Fibroblast of skin of right biceps (primary cell): ENCODE results near the gene IQGAP2.

Source experiments
- DNase-seq: peaks from one replicate; pipeline ENCODE4 v3.0.0-alpha.2; 2013

Gene IQGAP2

DNA sequence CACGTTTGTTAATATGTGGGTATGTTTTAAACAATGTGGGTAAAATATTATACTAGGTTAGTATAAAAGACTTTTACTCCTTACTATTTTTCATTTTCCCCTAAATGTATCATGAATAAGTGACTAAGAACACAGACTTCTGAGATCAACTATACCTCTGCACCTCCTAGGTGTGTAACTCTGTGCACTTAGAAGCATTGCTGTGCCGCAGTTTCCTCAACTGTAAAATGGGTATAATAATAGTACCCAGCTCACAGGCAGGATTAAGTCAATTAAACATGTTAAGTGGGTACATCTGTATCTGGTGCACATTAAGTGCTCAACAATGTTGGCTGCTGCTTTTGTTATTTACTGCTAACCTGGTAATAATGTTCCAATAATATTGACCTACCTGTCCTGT is 291.2 kb downstream of the IQGAP2 start:
- no peak for DNase-seq

DNA sequence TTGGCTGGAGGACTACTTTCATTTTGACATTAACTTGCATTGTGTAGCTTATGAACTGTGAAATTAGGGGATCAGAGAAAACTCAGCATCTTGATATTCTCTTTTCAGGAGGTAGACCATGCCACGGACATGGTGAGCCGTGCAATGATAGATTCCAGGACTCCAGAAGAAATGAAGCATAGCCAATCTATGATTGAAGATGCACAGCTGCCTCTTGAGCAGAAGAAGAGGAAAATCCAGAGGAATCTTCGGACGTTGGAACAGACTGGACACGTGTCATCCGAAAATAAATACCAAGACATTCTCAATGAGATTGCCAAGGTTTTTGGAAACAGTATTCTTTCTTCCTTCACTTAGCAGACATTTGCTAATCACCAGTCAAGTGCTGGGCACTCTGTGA is 292.3 kb downstream of the IQGAP2 start:
- no peak for DNase-seq

DNA sequence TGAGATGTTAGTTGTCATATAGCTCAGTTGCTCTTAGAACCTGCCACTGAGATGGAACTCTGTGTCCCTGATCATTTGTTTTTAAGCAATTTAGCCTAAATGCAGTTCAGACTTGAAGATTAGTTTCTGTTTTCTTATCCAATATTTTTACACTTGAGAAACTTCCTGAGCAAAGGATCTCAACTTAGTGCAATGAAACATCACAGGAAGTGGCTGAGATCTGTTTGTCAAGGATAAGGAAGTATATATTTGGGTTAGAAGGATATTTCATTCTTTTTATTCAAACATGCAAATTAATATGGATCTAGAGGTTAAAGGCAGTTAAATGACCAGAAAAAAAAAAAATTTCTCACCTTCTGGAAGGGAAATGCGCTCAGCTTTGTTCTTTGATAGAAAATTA is 293.2 kb downstream of the IQGAP2 start:
- no peak for DNase-seq

DNA sequence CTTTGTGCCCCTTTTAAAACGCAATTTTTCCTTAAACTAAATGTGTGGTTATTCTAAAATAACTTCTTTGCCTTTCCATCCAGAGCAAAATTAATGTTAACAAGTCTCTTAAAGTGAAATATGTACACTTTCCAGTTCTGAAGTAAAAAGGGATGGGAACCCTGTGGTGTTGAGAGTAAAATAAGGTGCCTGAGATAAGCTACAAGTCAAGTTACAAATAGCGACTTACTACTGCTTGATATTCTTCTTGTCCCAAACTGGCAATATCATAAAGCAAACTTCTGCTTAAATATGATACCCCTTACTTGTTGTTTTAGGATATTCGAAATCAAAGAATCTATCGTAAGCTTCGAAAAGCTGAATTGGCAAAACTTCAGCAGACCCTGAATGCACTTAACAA is 294.6 kb downstream of the IQGAP2 start:
- DNase-seq: no peak

DNA sequence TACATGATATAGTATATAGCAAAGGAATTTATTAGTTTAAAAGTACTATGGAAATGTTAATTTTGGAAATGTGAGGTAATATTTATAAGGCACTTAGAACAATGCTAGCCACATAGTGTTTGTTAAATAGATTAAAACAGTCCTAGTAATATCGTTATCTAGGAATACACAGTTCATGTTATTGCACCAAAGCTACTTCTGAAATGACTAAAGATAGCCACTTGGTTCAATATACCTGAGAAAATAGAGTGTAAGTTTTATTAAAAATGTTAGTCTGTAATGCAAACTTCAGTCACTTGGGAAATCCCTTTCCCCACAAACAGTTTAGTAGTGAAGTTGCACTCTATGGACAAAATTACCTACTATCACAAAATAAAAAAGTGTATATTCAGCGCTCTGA is 297.5 kb downstream of the IQGAP2 start:
- no peak for DNase-seq

DNA sequence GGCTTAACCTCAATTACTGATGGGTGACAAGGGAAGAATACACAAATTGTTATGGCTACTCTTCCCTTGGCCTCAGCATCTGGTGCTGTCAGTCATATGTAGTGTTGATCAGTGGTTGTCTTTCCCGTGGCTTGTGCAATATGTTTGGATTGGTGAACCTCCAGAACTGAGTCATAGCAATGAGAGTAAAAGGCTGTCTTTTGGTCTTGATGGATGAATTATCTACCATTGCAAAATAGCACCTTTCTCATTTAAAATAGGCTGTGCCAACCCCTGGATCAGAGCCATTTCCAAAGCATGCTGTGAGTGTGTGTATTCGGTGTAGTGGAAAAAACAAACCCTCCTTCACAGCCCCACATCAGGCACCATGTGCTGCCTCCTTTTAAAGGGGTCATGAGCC is 298.2 kb downstream of the IQGAP2 start:
- peak; percentile 91 for DNase-seq

DNA sequence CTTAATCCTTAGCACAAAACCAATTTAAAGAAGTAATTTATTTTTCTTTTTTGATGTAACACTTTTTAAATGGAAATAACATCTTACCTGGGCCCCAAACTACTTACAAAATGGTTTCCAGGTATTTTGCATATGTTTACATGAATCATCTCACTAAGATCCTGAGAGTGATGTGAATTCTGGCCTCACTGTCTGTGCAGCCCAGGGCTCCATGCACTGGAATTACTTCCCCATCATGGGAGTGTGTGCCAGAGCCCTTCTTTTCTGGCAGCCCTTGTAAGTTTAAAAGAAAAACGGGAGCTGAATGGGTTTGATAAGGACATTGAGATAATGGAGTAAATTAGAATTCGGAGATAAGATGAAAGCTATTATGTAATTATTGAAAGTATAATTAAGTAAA is 300.6 kb downstream of the IQGAP2 start:
- DNase-seq: no peak

DNA sequence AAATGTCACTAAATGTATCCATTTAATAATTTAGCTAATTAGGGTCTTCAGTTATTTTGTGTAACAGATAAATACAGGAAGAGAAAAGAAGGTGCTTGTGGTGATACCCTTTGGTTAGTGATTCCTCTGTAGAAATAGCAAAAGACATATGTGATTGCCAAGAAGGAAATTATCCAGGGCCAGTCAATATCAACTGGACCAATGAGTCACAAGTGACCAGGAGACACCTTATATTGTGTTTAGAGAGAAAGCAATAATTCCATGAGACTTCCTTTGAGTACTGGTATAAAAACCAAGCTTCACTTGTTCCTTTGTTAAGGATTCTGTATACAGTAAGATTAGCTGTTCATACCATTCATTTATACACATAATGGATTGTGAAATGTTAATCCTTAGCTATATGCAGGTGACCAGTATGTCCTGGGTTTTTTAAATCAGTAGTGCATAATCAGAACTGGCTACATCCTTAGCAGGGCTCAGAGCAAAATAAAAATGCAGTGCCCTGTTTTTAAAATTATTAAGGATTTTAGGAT is 301.1 kb downstream of the IQGAP2 start:
- no peak for DNase-seq

DNA sequence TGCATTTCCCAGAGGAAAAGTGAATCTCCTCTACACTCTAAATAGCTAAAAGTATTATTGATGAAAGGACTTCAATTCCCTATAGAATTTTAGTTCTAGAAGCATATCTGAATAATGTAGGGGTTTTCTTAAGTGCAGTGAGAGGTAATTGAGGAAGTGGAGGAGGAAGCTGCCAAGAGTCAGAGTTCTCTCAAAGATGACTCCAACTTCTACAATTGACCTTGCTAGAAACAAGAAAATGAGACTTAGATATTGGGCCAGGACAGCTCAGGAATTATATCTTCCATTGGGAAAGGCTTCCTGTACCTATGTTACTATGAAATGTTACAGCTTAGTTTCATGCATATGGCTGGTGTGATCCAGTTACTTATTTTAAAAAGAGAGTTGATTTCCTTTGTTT is 302.5 kb downstream of the IQGAP2 start:
- no peak for DNase-seq

DNA sequence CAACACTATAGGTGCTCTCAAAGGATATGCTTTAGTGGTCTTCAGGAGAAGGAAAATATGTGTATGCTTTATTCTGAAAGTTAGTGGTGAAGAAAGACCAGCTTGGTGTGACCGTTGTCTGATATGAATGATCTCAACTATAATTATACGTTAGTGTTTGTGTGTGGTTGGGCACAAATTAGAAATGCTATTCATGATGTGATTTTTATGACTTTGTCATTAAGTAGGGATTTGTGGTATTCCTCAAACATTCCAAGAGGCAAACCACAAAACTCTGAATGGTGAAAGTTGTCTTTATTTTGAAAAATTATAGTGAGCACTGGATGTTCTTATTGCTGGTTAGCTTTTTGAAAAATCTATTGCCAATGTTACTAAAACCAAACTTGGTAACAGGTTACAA is 306.7 kb downstream of the IQGAP2 start:
- DNase-seq: peak; percentile 91

DNA sequence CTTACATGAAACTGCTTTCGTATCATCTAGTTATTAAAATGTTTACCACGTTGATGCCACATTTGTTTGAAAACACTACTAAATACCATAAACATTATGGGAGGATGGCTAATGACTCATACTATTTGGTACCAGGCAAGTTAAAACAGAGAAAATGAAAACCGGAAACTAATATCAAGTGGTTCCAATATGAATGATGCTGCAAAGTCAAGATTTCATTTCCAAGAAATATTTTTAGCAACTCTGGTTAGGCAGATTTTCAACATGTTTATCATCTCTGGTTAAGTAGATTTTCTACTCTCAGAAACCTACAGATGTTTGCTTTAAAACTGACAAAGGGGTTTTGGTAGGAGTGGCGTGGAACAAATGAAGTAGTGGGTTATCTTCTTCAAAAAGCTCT is 307.9 kb downstream of the IQGAP2 start:
- peak; percentile 51 for DNase-seq

DNA sequence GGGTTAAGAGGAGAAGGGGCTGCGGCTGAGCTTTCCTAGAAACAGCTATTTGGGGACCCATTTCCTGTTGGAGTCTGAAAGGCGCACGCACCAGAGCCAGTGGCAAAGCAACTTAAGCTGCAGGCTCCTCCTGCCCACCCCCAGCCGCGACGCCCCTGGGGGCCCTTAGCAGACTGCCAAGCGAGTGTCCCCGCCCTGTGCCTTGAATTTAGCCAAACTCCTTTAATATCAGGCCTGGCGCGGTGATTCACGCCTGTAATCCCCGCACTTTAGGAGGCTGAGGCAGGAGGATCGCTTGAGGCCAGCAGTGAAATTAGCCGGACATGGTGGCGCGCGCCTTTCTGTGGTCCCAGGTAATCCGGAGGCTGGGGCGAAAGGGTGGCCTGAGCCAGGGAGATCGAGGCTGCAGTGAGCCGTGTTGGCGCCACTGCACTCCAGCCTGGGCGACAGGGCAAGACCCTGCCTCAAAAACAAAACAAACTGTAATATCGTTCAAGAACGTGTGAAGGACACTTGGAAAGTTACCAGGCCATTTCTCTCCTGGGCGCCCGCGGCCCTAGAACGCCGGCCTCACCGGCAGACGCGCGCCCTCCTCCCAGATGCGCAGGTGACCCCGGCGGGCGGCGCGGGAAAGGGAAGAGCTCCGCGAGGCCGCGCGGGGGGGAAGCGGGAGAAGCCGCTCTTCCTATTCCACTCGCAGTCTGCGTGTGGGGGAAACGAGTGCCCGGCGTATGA is 311.8 kb downstream of the IQGAP2 start:
- DNase-seq: no peak

DNA sequence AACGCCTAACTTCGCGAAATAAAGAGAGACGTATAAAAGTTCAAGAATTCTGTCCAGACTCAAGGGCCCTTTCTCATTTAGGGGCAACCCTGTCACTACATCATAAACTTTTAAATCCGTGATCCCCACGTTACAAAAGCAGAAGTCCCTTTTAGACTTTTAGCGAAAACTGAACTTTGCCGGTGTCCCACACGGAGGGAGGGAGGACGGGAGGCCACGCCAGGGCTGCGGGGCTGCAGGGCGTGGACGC is 312.3 kb downstream of the IQGAP2 start:
- no peak for DNase-seq

DNA sequence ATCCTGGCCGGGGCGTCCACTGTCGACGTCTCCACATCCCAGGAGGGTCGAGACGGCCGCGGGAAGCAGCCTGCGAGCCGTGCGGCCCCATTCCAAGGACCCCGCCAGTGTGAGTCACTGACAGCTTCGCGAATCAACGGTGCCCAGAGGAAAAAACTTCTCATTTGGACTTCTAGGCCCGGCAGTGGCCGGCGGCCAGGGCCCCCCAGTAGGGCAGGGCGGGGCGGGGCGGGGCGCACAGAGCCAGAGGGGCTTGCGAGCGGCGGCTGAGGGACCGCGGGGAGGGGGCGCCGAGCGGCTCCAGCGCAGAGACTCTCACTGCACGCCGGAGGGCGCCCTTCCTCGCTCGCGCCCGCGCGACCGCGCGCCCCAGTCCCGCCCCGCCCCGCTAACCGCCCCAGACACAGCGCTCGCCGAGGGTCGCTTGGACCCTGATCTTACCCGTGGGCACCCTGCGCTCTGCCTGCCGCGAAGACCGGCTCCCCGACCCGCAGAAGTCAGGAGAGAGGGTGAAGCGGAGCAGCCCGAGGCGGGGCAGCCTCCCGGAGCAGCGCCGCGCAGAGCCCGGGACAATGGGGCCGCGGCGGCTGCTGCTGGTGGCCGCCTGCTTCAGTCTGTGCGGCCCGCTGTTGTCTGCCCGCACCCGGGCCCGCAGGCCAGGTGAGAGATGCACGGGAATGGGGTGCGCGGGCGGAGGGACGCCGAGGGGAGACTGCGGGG is 312.8 kb downstream of the IQGAP2 start, which contains the start of gene F2R:
Gene F2R, plus strand, starts transcription at position 391 of the 720 bp plus-strand sequence. Its CDS starts 182 bp downstream, at position 573.
- peak; percentile 86 for DNase-seq

DNA sequence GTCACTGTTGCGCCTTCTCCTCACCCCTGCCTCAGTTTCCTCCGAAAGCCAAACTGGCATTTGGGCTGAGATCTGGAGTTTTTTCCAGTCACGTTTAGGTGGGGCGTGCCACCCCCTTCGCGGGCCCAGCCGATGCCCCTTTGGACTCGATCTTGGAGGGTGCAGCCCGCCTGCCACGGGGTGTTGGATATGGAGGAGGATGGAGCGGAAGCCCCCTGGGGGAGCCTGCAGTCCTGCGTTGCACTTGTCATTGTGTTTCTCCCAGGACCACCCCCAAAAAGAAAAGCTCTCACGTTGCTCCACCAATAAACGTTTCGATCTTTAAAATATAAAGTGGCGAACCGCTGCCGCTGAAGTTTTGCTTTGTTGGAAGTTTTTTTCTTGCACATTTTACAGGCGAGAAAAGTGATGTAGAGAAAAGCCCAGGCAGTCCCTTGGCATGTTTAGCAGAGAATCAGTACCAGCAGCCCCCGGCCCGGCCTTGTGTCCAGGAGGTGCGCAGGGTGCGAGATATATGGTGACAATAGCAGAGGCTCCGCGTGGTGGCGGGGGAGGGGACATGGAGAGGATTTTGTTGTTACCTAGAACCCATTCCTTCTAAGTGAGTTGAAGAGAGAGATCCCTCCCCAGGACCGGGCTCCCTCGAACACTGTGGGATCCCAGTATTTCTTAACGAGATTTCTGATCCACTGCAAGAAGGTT is 313.5 kb downstream of the IQGAP2 start:
- DNase-seq: peak; percentile 33

DNA sequence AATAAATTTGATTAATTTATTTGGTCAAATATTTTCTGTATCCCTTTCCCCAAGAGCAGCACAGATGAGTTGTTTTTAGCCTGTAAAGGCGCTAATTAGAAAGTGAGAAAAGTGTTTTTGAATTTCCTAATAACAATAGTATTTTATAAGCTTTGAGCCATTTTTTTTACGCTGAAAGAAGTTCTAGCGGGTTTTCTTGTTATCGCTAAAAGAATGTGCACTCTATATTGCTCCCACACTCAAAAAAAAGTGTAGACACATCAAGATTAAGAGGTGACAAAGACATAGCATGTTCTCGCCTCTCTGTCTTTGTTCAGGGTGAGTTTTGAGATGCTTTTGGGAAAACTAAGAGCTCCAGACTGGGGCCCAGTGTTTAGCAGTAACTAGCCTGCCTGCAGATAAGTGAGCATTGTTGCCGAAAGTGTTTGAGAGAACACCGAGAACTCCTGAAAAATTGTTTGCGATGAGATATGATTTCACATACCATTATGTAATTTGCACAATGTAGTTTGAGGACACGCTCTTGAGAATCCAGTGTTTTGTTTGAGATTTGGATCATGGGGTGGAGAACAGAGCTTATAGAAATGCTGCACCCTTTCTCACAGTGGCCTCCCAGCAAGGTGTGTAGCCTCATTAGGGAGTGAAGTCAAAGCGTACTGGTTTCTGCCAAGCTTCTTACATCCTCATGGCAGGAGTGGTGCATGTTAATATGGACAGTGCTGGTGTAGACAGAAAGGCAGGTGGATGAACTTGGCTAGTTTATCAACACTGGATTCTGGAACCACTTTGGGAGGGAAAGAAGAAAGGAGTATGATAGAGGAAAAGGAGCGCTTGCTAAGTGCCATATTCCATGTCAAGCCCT is 314.4 kb downstream of the IQGAP2 start:
- DNase-seq: no peak

DNA sequence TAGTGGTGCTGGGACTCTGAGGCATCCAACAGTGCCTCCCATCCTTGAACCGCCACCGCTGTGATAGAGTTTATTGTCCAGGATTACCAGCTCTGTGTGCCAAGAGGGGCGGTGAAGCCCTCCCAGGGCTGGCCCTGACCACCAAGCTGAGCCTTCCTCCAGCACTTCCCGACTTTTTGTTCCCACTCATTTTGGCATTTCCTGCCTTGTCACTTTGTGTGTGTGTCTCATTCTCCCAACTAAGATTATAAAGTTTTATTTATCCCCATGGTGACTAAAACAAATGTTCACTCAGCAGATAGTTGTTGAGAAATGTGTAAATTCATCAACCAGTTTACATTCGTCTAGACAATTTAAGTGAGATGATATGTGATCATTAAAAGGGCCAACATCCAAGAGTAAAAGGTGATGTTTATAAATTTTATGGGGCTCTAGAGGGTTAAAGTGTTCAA is 315.3 kb downstream of the IQGAP2 start:
- DNase-seq: peak; percentile 71

DNA sequence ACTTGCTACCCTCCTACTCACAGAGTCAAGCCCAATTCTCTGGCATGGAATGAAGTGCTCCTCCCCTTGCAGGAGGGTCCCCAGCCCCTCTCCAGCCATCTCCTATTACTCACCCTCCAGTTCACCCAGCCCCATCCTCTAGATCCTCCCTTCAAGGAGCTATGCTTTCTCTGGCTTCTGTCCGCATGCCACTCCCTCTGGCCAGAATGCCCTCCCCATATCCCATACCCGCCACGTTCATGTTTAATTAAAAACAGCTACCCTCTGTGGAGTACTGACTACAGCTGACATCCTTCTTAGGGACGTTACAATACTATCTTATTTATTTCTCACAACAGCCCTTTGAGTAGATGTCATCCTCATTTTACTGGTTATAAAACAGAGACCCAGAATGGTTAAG is 315.8 kb downstream of the IQGAP2 start:
- peak; percentile 32 for DNase-seq

DNA sequence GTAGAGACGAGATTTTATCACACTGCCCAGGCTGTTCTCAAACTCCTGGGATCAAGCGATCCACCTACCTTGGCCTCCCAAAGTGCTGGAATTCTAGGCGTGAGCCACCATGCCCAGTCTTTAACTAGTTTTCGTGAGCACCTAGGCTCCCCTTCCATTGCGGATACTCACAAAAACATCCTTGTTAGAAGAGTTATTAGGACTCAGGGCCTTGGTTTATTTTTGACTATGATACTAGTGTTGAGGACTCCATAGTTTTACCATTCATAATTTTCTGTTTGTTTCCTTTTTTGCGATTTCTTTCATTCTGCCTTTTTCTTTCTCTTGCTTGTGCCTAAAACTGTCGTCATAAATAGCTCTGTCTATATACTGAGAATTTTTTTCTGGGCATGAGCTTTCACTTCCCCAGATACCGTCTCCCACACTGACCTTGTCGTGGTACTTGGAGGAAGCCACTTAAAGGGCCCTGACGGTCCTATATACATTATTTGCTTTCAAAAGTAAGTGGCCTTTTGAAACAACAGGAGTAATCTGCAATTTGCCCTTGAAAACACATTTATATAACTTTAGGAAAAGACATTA is 318.0 kb downstream of the IQGAP2 start:
- no peak for DNase-seq

DNA sequence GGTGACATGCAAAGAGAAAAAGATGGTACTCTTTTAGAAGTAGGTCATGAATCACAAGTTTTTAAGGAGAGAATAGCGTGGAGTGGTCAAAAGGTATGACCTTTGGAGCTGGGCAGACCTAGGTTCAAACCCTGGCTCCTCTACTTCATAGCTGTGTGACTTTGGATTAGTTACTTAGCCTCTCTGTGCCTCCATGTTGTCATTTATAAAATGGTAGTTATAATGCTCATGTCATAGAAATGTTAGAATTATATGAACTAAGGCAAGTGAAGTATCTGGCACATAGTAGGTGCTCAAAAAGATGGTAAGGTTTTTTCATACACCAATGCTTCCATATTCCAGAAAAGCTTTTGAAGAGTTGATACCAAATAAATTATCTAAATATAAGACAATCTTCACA is 320.2 kb downstream of the IQGAP2 start:
- no peak for DNase-seq

DNA sequence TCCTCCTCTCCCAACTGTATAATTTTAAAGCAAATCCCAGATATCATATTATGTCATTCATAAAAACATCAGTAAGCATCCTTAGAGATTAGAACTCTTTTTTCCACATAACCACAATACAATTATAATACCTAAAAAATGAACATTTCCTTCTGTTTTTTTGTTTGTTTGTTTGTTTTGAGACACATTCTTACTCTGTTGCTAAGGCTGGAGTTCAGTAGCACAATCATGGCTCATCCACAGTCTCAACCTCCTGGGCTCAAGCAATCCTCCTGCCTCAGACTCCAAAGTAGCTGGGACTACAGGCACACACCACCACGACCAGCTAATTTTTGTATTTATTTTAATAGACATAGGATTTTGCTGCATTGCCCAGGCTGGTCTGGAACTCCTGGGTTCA is 320.8 kb downstream of the IQGAP2 start:
- DNase-seq: no peak

DNA sequence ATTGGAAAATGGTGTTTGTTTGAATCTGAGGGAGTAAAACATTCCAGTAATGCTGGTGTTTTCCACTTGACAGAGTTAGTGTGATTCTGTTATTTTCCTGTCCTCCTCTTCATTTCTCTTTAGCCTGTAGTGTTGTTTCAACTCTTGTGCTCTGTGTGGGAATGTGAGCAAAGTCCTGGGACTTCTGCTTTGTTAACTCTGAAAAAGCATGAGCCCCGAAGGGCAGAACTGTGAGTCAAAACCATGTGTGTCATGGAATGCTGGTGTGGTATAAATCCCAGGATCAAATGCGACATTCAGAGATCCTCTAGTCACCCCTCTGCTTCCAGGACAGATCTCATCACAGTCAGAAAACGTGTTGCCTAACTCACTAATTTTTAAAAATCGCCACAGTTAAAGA is 321.8 kb downstream of the IQGAP2 start:
- DNase-seq: peak; percentile 77

DNA sequence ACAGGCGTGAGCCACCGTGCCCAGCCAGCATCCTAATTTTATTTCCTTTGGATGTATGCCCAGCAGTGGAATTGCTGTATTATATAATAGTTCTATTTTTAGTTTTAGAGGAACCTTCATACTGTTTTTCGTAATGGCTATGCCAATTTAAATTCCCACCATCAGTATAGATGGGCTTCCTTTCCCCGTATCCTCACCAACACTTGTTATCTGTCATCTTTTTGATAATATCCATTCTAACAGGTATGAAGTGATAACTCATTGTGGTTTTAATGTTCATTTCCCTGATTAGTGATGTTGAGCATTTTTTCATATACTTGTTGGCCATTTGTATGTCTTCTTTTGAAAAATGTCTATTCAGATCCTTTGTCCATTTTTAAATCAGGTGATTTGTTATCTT is 325.9 kb downstream of the IQGAP2 start:
- no peak for DNase-seq
